ENCODE data around the gene ZNF23.

DNA sequence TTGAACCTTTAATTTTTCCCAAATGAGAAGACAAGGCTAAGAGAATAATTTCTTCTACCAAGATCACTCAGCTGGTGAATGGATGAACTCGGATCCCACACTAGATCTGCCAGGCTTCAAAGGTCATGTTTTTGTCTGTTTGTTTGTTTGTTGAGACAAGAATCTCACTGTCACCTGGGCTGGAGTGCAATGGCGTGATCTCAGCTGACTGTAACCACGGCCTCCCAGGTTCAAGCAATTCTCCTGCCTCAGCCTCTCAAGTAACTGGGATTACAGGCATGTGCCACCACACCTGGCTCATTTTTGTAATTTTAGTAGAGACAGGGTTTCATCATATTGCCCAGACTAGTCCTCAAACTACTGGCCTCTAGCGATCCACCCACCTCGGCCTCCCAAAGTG, 20.5 kb upstream of the ZNF23 start:
- TF ChIP-seq SP1 (CRISPR knock-in tag; conservative IDR thresholded peaks at IDR 0.05) (no peak), CTCF (IDR thresholded peaks at IDR 0.05) (no peak)
